Neural cell (in vitro differentiated cells): ENCODE results near the gene C4BPB. TPM values are rescaled to one million over a fixed set of nuclear protein-coding genes. Genes with fewer than 3 reads are reported as not detected.

Source experiments
- H2AFZ ChIP-seq: fragments of 200-600, 300-800 bp; sonication (generic), shearing (Covaris generic); 2 replicates; pipeline ENCODE4 v1.6.0; 2014; ENCODE audit warnings: low read depth, mild to moderate bottlenecking, antibody characterized with exemption, low read length, moderate library complexity
- H3F3A ChIP-seq: fragments of 200-600 bp; shearing (Covaris generic); 2 replicates; pipeline ENCODE4 v1.6.1; 2016; ENCODE audit warnings: mild to moderate bottlenecking, moderate library complexity, mixed read lengths, antibody characterized with exemption, low read length; ENCODE audit not compliant: insufficient read depth, poor library complexity, severe bottlenecking
- H3K27ac ChIP-seq: fragments of 200-600, 300-800 bp; sonication (generic), shearing (Covaris generic); 2 replicates; pipeline ENCODE4 v1.5.1; 2014; ENCODE audit warnings: mild to moderate bottlenecking, low read length, moderate library complexity
- H3K27me3 ChIP-seq: fragments of 300-800, 200-600 bp; sonication (generic), shearing (Covaris generic); 2 replicates; pipeline ENCODE4 v1.6.0; 2014; ENCODE audit warnings: mild to moderate bottlenecking, low read depth, low read length, moderate library complexity; ENCODE audit not compliant: insufficient read depth
- H3K36me3 ChIP-seq: fragments of 300-800, 200-600 bp; sonication (generic), shearing (Covaris generic); 2 replicates; pipeline ENCODE4 v1.5.1; 2014; ENCODE audit warnings: mild to moderate bottlenecking, antibody characterized with exemption, low read length, moderate library complexity; ENCODE audit not compliant: insufficient read depth
- H3K4me2 ChIP-seq: fragments of 300-800, 200-600 bp; sonication (generic), shearing (Covaris generic); 2 replicates; pipeline ENCODE4 v1.6.0; 2014; ENCODE audit warnings: mild to moderate bottlenecking, low read length
- H3K4me3 ChIP-seq: fragments of 300-800, 200-600 bp; sonication (generic), shearing (Covaris generic); 2 replicates; pipeline ENCODE4 v1.5.1; 2014; ENCODE audit warnings: mild to moderate bottlenecking, low read length, moderate library complexity
- H3K79me2 ChIP-seq: fragments of 200-600 bp; shearing (Covaris generic); replicated peaks from 2 replicates; pipeline ENCODE4 v1.6.0; 2014; ENCODE audit warnings: mild to moderate bottlenecking, low read length, moderate library complexity; ENCODE audit not compliant: insufficient read depth
- H3K9ac ChIP-seq: fragments of 300-800, 200-600 bp; sonication (generic), shearing (Covaris generic); 2 replicates; pipeline ENCODE4 v1.6.1; 2016; ENCODE audit warnings: mild to moderate bottlenecking, low read length, mixed read lengths
- H3K9me2 ChIP-seq: fragments of 200-600 bp; shearing (Covaris generic); 2 replicates; pipeline ENCODE4 v1.6.1; 2016; ENCODE audit warnings: mild to moderate bottlenecking, low read length, mixed read lengths; ENCODE audit not compliant: insufficient read depth
- H3K9me3 ChIP-seq: fragments of 200-600, 300-800 bp; sonication (generic), shearing (Covaris generic); 2 replicates; pipeline ENCODE4 v1.6.1; 2016; ENCODE audit warnings: mild to moderate bottlenecking, mixed run types, low read length, moderate library complexity, mixed read lengths
- H4K20me1 ChIP-seq: fragments of 200-600 bp; shearing (Covaris generic); 2 replicates; pipeline ENCODE4 v1.6.1; 2016; ENCODE audit warnings: mild to moderate bottlenecking, mixed run types; ENCODE audit not compliant: insufficient read depth
- CTCF ChIP-seq: fragments of 450-650 bp; IDR thresholded peaks from 2 replicates; pipeline ENCODE4 v1.5.1; 2014; ENCODE audit warnings: antibody characterized with exemption, mild to moderate bottlenecking, moderate library complexity; ENCODE audit not compliant: poor library complexity, severe bottlenecking
- EP300 ChIP-seq: fragments of 450-650 bp; conservative IDR thresholded peaks from 2 replicates; pipeline ENCODE4 v1.6.1; 2014; ENCODE audit warnings: antibody characterized with exemption, mild to moderate bottlenecking, moderate library complexity; ENCODE audit not compliant: poor library complexity, severe bottlenecking
- EZH2 ChIP-seq: fragments of 200-600, 300-800 bp; shearing (Covaris generic), sonication (generic); IDR thresholded peaks from 2 replicates; pipeline ENCODE4 v1.6.1; 2014; ENCODE audit warnings: antibody characterized with exemption, low read length, borderline replicate concordance, mild to moderate bottlenecking; ENCODE audit not compliant: insufficient read depth, poor library complexity, severe bottlenecking
- MXI1 ChIP-seq: fragments of 450-650 bp; conservative IDR thresholded peaks from 2 replicates; pipeline ENCODE4 v1.6.1; 2014; ENCODE audit warnings: antibody characterized with exemption, mild to moderate bottlenecking; ENCODE audit not compliant: poor library complexity, severe bottlenecking
- POLR2AphosphoS5 ChIP-seq: IDR thresholded peaks from 2 replicates; pipeline ENCODE4 v1.6.1; 2012
- RAD21 ChIP-seq: fragments of 450-650 bp; conservative IDR thresholded peaks from 2 replicates; pipeline ENCODE4 v1.6.1; 2014; ENCODE audit warnings: antibody characterized with exemption, mild to moderate bottlenecking, moderate library complexity
- REST ChIP-seq: IDR thresholded peaks from 2 replicates; pipeline ENCODE4 v1.6.1; 2012; ENCODE audit warnings: borderline replicate concordance
- SMC3 ChIP-seq: fragments of 450-650 bp; conservative IDR thresholded peaks from 2 replicates; pipeline ENCODE4 v1.6.1; 2014; ENCODE audit warnings: antibody characterized with exemption, mild to moderate bottlenecking, moderate library complexity; ENCODE audit not compliant: poor library complexity
- TAF1 ChIP-seq: IDR thresholded peaks from 2 replicates; pipeline ENCODE4 v1.6.1; 2012; ENCODE audit warnings: low read depth
- polyA plus RNA-seq: library from polyadenylated mRNA; depleted of rRNA; stranded (reverse); fragments of >200 nt; gene quantifications from 2 replicates; pipeline ENCODE4 v1.2.3, GENCODE V29; 2014

C4BPB gene
- polyA plus RNA-seq, 1 donor from 2014 or later = not detected

- Histone ChIP-seq H3K36me3 (no peaks in the 10 kb centered on the region), H3K9ac (no peak overlapping the region), H3K4me3 (no peak overlapping the region), H2AFZ (no peak overlapping the region), H3K79me2 (no peaks in the 10 kb centered on the region), H3K27me3 (no peaks in the 10 kb centered on the region), H3K27ac (no peak overlapping the region), H3K9me2 (no peaks in the 10 kb centered on the region), H4K20me1 (no peaks in the 10 kb centered on the region), H3K4me2 (no peak overlapping the region), H3K9me3 (no peaks in the 10 kb centered on the region), H3F3A (no peaks in the 10 kb centered on the region)
- TF ChIP-seq EP300 = no peak
- TF ChIP-seq REST = no peak
- TF ChIP-seq RAD21 = no peak
- TF ChIP-seq TAF1 = no peak
- TF ChIP-seq SMC3 = no peak
- no peak for TF ChIP-seq EZH2
- TF ChIP-seq CTCF = no peak
- TF ChIP-seq MXI1 = no peak
- no peak for TF ChIP-seq POLR2AphosphoS5
Measured at GRCh38 chr1:207070811-207071210, 17.8 kb upstream of the C4BPB start.

GRCh38 chr1:207071426-207071825, 17.2 kb upstream of the C4BPB start:
- Histone ChIP-seq H3K4me2 (no peak overlapping the region), H3K9ac (no peak overlapping the region), H3K9me3 (no peaks in the 10 kb centered on the region), H3K4me3 (no peak overlapping the region), H3K36me3 (no peaks in the 10 kb centered on the region), H3K9me2 (no peaks in the 10 kb centered on the region), H4K20me1 (no peaks in the 10 kb centered on the region), H3K27me3 (no peaks in the 10 kb centered on the region), H2AFZ (no peak overlapping the region), H3K79me2 (no peaks in the 10 kb centered on the region), H3K27ac (no peak overlapping the region), H3F3A (no peaks in the 10 kb centered on the region)
- TF ChIP-seq REST (no peak), TAF1 (no peak), POLR2AphosphoS5 (no peak), MXI1 (no peak), RAD21 (no peak), EP300 (no peak)
